D341Med (cell line): ENCODE measurements around the gene RNF157.
A peak's percentile ranks its signal among the peaks of the same experiment; 100 is the strongest.
"Not testable (repeated sequence)": the region's sequence is repeated elsewhere in the genome, so short reads cannot be mapped to it uniquely, and the experiment has no call there.

Experiments
- DNase-seq: peaks from one replicate; pipeline ENCODE4 v3.0.0; 2012; ENCODE audit warnings: low spot score

The RNF157 gene

GRCh38 chr17:76189247-76189646 lies 51.0 kb downstream of the RNF157 start:
- DNase-seq = no peak

- DNase-seq = no peak
These were observed 51.9 kb downstream of the RNF157 start for GRCh38 chr17:76188213-76189016.

- DNase-seq = not testable (repeated sequence)
These were observed 53.5 kb downstream of the RNF157 start for GRCh38 chr17:76186774-76187173.

GRCh38 chr17:76184290-76184689 lies 56.0 kb downstream of the RNF157 start:
- no peak for DNase-seq

GRCh38 chr17:76182016-76182764 lies 58.1 kb downstream of the RNF157 start:
- DNase-seq = peak; percentile 93

GRCh38 chr17:76179496-76180467 lies 60.5 kb downstream of the RNF157 start:
- no peak for DNase-seq

- no peak for DNase-seq
These were observed 62.2 kb downstream of the RNF157 start for GRCh38 chr17:76178124-76178523.

- no peak for DNase-seq
These were observed 63.4 kb downstream of the RNF157 start for GRCh38 chr17:76176701-76177574.

GRCh38 chr17:76174037-76174436 lies 66.3 kb downstream of the RNF157 start:
- DNase-seq = no peak

- DNase-seq = no peak
These were observed 66.8 kb downstream of the RNF157 start for GRCh38 chr17:76173474-76173873.

- DNase-seq = no peak
These were observed 68.6 kb downstream of the RNF157 start for GRCh38 chr17:76171706-76172105.

- no peak for DNase-seq
These were observed 70.2 kb downstream of the RNF157 start for GRCh38 chr17:76170114-76170513.

- no peak for DNase-seq
These were observed 73.4 kb downstream of the RNF157 start for GRCh38 chr17:76166906-76167305.

- DNase-seq = no peak
These were observed 74.1 kb downstream of the RNF157 start for GRCh38 chr17:76166168-76166567.

GRCh38 chr17:76164331-76164730 lies 76.0 kb downstream of the RNF157 start:
- no peak for DNase-seq

- DNase-seq = no peak
These were observed 76.4 kb downstream of the RNF157 start for GRCh38 chr17:76163919-76164318.

GRCh38 chr17:76161619-76162266 lies 78.5 kb downstream of the RNF157 start:
- DNase-seq = no peak

GRCh38 chr17:76160896-76161528 lies 79.3 kb downstream of the RNF157 start:
- DNase-seq = no peak

GRCh38 chr17:76159157-76159556 lies 81.1 kb downstream of the RNF157 start:
- DNase-seq = no peak

- DNase-seq = no peak
These were observed 82.5 kb downstream of the RNF157 start for GRCh38 chr17:76157759-76158158.
